Measurements from ENCODE around the gene GALNT18.

GALNT18 gene

DNA sequence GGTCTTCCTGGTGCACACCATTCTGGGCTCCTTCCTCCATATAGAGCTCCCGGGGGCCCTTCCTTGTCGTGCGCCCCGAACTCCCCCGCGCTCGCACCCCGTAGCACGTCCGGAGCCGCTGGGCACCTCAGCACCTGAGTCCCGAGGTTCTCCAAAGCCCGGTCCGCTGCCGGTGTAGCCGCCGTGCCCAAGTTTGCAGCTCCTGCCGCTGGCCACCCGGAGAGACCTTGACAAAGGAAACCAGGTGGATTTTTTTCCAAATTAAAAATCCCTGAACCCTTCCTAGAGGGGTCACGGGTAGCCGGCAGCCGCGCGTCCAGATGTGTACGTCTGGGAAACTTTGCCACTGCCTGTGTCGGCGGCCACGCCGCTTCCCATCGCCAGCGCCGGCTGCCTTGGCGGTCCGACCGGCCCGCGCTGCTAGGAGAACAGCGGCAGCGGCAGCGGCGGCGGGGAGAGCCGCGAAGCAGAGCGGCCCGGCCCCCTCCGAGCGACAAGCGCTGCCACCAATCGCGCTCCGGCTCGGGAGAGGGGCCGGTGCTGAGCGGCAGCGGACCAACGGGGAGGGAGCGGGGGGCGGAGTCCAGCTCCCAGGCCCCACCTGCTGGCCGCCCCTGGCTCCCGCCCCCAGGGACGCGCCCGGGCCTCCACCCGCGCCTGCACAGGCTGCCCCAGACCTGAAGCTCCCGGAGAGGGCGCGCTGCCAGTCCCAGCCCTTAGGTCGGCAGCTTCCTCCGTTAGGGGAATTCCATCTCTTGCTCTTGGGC is at the start of gene GALNT18:
Gene GALNT18, minus strand, starts transcription at position 433 of the 767 bp plus-strand sequence.
- TF ChIP-seq, protein P1, sequence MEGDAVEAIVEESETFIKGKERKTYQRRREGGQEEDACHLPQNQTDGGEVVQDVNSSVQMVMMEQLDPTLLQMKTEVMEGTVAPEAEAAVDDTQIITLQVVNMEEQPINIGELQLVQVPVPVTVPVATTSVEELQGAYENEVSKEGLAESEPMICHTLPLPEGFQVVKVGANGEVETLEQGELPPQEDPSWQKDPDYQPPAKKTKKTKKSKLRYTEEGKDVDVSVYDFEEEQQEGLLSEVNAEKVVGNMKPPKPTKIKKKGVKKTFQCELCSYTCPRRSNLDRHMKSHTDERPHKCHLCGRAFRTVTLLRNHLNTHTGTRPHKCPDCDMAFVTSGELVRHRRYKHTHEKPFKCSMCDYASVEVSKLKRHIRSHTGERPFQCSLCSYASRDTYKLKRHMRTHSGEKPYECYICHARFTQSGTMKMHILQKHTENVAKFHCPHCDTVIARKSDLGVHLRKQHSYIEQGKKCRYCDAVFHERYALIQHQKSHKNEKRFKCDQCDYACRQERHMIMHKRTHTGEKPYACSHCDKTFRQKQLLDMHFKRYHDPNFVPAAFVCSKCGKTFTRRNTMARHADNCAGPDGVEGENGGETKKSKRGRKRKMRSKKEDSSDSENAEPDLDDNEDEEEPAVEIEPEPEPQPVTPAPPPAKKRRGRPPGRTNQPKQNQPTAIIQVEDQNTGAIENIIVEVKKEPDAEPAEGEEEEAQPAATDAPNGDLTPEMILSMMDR (IDR thresholded peaks at IDR 0.05; ENCODE audit: insufficient read depth, low read depth, low read length, missing control alignments), result peak; percentile 35
- peak within 1 kb of the TSS; percentile 69 for H3K4me3 ChIP-seq (ENCODE audit: low read length)

DNA sequence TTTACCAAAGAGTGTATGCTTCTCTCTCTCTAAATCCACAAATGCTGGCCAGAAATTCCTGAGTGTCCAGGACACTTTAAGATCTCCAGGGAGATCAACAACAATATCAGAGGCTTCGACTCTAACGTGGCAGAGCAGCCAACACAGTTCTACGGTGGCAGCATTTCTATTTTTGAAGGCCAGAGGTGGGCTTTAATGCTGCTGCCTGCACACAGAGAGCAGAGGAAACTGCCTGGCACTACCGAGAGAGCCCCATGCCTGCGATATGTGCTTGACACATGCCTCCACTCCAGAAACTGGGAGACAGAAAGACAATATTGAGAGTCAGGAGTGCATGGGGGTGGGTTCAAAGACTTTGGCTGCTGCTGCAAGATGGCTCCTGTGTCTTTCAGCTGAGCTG is 48.8 kb upstream of the GALNT18 start:
- TF ChIP-seq, protein P1 (IDR thresholded peaks at IDR 0.05; ENCODE audit: insufficient read depth, low read depth, low read length, missing control alignments), result no peak
- no peak overlapping the region for H3K4me3 ChIP-seq (ENCODE audit: low read length)
- no peak for DNase-seq (ENCODE audit: low read depth)

More for the DNA sequence above, at the start of gene GALNT18:
- peak; percentile 98 for DNase-seq (ENCODE audit: low read depth)

DNA sequence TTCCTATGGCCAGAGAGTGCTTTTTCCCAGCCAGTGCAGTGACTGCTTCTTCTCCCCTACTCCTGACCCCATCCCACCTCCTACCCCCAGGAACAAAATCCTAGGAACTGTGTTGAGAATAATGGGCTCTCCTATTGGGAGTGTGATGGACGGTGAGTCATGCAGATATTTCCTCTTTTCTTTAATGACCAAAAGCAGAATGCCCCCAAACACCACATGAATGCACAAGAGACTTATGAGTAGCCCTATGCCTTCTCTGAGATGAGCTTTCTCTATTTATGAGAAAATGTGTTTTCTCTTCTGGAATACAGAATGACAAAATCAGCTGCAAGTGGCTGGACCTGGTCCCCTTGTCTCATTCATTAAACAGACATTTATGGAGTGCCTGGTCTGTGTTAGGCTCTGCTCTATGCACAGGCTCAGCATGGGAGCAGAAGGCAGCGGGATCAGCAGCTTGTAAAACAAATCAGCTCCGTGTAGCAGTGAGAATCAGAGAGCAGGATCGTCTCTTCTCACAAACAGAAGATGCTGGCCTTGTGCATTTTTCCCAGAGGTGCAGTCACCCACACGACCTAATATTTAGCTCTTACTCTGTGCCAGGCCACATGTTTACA is 47.5 kb upstream of the GALNT18 start:
- no peak for DNase-seq (ENCODE audit: low read depth)
- H3K4me3 ChIP-seq (ENCODE audit: low read length), result no peak overlapping the region
- TF ChIP-seq, protein P1 (IDR thresholded peaks at IDR 0.05; ENCODE audit: insufficient read depth, low read depth, low read length, missing control alignments), result no peak

DNA sequence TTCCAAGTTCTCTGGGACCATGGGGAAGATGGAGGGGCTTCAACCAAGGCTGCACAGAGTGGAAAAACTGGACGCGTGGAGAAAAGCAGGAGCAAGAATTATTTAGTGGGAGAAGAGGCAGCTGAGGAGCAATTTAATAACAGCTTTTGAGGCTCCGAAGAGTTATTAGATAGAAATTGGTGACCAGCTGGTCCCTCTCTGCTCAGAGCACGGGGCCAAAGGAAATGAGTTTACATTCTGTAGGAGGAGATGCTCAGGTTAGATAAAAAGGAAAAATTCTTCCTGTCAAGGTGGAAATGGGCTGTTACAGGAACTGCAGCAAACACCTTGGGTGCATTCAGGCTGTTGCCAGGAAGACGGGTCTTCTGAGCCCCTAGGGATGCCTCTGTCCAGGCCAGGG is 47.0 kb upstream of the GALNT18 start:
- TF ChIP-seq, protein P1 (IDR thresholded peaks at IDR 0.05; ENCODE audit: insufficient read depth, low read depth, low read length, missing control alignments), result no peak
- H3K4me3 ChIP-seq (ENCODE audit: low read length), result no peak overlapping the region

DNA sequence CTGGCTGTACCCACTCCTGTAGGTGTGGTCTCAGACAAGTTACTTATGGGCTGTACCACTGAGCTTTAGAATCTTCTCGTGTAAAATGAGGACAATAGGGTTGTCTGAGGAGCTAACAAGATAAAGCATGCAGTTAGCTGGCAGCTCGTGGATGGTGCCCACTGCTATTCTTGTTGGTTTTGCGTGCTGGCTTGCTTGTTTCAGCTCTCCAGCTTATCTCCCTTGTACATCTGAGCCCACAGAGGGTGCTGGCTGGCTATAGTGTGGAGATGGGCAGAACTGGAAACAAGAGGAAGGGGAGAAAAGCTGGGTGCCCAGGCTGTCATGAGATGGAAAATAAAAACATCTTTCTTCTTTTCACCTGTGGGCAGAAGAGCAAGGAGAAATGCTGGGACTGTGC is 46.5 kb upstream of the GALNT18 start:
- TF ChIP-seq, protein P1 (IDR thresholded peaks at IDR 0.05; ENCODE audit: insufficient read depth, low read depth, low read length, missing control alignments), result no peak
- no peak overlapping the region for H3K4me3 ChIP-seq (ENCODE audit: low read length)
- DNase-seq (ENCODE audit: low read depth), result no peak

More for the DNA sequence above, 47.0 kb upstream of the GALNT18 start:
- DNase-seq (ENCODE audit: low read depth), result no peak

DNA sequence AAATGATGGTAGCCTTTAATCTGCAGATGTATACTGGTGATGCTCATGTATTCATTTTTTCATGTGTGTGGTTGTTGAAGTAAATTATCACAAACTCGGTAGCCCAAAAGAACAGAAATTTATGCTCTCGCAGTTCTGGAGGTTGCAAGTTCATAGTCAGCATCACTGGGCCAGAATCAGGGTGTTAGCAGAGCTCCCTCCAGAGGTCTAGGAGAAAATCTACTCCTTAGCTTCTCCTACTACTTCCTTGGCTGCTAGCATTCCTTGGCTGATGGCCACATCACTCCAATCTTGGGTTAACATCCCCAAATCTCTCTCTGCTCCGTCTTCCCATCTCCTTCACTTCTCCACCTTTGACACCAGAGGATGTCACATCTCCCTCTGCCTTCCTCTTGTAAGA is 45.3 kb upstream of the GALNT18 start:
- TF ChIP-seq, protein P1 (IDR thresholded peaks at IDR 0.05; ENCODE audit: insufficient read depth, low read depth, low read length, missing control alignments), result no peak
- DNase-seq (ENCODE audit: low read depth), result no peak

More for the DNA sequence above, 45.3 kb upstream of the GALNT18 start:
- H3K4me3 ChIP-seq (ENCODE audit: low read length), result no peak overlapping the region

All from epithelial cell of esophagus (primary cell).